GM21526 (cell line): ENCODE results near the gene BRCA2.

Experiments used
- ATAC-seq: cut with Tn5 transposase; IDR thresholded peaks from one replicate; pipeline ENCODE4 v1.9.1; 2021; ENCODE audit warnings: moderate library complexity; ENCODE audit not compliant: unreplicated experiment, low FRiP score

Gene BRCA2

DNA sequence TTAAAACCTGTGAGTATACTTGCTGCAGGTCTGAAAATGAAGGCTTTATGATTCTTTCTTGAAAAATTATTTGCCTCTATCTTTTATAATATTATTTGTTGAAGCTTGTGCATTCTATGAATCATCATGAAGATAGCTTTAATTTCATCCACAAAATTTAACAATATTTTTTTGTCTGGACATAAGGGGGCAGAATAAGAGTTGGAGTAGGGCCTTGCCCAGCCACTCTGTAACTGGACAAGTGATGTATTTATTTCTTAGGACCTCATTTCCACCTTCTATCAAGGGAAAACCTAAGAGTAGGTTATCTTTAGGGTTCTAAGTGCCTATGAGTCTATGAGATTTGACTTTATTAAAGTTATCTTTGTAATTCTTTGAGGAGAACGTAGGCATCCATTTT is 62.7 kb downstream of the BRCA2 start:
- ATAC-seq = no peak

DNA sequence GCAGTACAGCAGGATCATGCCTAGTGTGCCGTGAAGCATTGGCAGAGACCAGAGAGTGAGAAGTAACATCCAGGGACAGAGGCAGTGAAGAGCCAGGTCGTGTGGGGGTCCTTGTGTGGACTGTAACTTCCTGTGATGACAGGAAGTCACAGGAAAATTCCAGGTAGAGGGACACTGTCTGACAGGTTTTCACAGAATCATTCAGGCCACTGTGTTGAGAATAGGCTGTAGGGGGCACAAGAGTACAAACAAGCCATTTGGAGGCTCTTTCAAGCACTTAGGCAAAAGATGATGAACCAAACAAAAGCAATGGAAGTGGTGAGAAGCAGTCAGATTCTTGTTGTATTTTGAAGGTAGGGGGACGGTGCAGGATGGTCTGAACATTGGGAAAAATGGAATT is 66.2 kb downstream of the BRCA2 start:
- no peak for ATAC-seq

- no peak for ATAC-seq
Observed at GRCh38 chr13:32383836-32384618, 68.7 kb downstream of the BRCA2 start.

- ATAC-seq = no peak
Observed at GRCh38 chr13:32384702-32385101, 69.4 kb downstream of the BRCA2 start.

- ATAC-seq = no peak
Observed at GRCh38 chr13:32385410-32385809, 70.1 kb downstream of the BRCA2 start.

- no peak for ATAC-seq
Observed at GRCh38 chr13:32390048-32390447, 74.7 kb downstream of the BRCA2 start.

GRCh38 chr13:32390484-32390883 is 75.2 kb downstream of the BRCA2 start:
- ATAC-seq = no peak

- no peak for ATAC-seq
Observed at GRCh38 chr13:32391101-32391619, 75.9 kb downstream of the BRCA2 start.

- ATAC-seq = no peak
Observed at GRCh38 chr13:32403108-32403507, 87.8 kb downstream of the BRCA2 start.

GRCh38 chr13:32407854-32408253 is 92.5 kb downstream of the BRCA2 start:
- no peak for ATAC-seq

DNA sequence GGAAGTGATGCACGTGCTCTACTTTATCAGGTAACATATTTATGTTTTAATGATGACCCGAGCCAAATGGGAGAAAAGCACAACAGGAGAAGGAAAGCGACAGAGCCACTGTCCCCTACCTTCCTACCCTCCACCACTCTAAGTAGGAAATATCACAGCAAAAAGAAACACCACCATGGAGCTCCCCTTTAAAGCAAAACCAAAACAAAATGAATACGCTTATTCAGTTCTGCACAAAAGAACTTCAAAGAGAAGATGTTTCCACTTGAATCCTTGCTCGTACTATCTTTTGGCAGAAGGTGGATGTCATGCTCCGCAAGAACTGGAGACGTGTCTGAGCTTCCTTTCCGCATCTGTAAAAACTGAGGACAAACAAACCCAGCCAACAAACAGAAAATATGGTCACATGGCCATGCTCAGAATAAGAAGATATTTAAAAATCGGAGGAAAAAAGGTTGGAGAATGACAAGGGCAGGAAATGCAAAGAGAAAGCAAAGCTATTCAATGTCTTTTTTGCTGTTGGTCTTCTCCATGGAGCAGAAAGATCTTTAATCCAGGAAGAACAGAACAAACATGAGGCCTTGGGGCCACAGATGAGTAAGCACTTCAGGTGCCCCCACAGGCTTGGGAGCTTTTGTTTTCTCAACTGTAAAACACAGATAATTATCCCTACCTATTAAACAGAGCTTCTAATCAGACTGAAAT is 93.1 kb downstream of the BRCA2 start:
- no peak for ATAC-seq

- ATAC-seq = no peak
Observed at GRCh38 chr13:32409001-32409313, 93.6 kb downstream of the BRCA2 start.

- ATAC-seq = no peak
Observed at GRCh38 chr13:32409561-32410421, 94.5 kb downstream of the BRCA2 start.

GRCh38 chr13:32413284-32413683 is 98.0 kb downstream of the BRCA2 start:
- ATAC-seq = no peak

GRCh38 chr13:32414580-32414979 is 99.3 kb downstream of the BRCA2 start:
- ATAC-seq = no peak

- no peak for ATAC-seq
Observed at GRCh38 chr13:32415019-32415418, 99.7 kb downstream of the BRCA2 start.

DNA sequence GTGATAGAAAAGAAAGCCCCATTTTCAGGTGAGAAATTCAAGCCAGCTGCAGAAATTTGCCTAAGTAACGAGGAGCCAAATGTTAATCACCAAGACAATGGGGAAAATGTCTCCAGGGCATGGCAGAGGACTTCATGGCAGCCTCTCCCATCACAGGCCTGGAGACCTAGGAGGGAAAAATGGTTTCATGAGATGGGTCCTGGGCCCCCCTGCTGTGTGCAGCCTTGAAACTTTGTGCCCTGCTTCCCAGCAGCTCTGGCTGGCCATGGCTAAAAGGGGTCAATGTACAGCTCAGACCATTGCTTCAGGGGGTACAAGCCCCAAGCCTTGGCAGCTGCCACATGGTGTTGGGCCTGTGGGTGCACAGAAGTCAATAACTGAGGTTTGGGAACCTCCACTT is 102.7 kb downstream of the BRCA2 start:
- ATAC-seq = no peak

DNA sequence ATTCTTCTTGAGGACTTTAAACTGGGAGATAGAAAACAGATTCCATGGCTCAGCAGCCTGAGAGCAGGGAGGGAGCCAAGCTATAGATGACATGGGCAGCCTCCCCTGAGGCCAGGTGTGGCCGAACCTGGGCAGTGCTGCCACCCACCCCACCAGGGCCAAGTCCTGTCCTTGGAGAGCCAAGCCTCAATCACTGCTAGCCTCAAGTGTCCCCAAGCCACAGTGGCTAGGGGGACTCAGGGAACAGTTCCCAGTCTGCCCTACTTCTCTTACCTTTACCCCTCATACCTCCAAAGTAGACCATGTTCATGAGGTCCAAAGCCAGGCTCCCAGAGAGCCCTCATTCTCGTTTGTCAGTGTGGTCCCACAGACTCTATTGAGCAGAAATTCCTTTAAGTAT is 104.6 kb downstream of the BRCA2 start:
- no peak for ATAC-seq

- ATAC-seq = no peak
Observed at GRCh38 chr13:32423592-32423991, 108.3 kb downstream of the BRCA2 start.

- no peak for ATAC-seq
Observed at GRCh38 chr13:32425158-32425557, 109.8 kb downstream of the BRCA2 start.
